HG03575 (cell line): ENCODE data around the gene TAPBPL.
"Not testable (repeated sequence)": the region's sequence is repeated elsewhere in the genome, so short reads cannot be mapped to it uniquely, and the experiment has no call there.

ENCODE experiments used
- ATAC-seq: cut with Tn5 transposase; IDR thresholded peaks from one replicate; pipeline ENCODE4 v1.9.1; 2021; ENCODE audit not compliant: unreplicated experiment, insufficient number of reproducible peaks, low FRiP score; ENCODE audit errors: extremely low read depth

TAPBPL gene

DNA sequence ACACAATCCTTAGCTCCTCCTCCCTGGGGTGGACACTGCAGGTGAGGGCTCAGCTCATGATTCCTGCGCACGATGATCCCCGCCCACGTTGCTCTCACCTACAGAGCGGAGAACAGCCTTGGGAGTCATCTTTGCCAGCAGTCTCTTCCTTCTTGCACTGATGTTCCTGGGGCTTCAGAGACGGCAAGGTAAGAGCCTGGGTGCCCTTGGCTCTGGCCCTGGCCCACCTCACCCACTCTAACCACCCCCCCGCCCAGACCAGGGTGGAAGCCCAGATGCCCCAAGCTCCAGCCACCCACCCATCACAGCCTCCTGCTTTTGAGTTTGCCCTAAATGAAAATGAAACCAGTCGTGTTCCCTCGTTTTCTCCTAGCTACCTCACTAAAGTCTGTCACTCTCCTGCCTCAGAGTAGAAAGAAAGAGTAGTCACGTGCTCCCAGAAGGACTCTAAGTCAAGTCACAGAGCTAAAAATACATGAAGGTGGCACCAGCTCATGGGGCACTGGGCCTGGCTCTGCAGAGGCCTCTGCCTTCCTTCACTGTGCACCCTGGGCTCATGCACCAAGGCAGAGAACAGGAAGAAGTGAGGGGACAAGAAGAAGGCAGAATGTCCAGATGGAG lies 9.0 kb downstream of the TAPBPL start:
- no peak for ATAC-seq

DNA sequence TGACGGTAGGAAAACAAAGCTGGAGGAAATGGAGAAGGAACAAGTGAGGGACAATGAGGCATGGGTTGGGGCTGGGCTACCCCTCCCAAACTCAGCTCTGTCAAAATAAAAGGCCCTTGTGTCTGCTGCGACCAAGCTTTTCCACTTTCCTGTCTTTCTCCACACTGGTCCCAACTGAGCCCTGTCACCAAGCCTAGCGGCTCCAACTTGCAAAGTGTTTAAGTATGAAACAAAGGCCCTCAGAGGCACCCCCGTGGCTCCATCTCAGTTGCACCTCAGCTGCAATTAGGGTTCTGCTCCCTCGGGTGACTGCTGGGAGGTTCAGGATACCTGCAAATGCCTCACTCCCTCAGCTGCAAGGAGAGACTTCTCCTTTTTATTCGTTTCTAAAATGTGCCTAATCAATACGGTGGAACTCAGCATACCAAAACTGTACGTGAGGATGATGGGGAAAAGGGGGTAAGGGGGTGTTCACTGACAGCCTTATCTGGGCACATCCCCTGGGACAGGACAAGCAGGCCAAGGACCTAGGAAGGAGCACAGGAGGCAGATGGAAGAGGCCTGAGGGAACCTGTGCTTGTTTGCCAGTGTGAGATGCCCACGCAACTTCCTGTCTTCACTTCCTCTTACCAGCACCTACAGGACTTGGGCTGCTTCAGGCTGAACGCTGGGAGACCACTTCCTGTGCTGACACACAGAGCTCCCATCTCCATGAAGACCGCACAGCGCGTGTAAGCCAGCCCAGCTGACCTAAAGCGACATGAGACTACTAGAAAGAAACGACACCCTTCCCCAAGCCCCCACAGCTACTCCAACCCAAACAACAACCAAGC lies 9.8 kb downstream of the TAPBPL start:
- no peak for ATAC-seq

DNA sequence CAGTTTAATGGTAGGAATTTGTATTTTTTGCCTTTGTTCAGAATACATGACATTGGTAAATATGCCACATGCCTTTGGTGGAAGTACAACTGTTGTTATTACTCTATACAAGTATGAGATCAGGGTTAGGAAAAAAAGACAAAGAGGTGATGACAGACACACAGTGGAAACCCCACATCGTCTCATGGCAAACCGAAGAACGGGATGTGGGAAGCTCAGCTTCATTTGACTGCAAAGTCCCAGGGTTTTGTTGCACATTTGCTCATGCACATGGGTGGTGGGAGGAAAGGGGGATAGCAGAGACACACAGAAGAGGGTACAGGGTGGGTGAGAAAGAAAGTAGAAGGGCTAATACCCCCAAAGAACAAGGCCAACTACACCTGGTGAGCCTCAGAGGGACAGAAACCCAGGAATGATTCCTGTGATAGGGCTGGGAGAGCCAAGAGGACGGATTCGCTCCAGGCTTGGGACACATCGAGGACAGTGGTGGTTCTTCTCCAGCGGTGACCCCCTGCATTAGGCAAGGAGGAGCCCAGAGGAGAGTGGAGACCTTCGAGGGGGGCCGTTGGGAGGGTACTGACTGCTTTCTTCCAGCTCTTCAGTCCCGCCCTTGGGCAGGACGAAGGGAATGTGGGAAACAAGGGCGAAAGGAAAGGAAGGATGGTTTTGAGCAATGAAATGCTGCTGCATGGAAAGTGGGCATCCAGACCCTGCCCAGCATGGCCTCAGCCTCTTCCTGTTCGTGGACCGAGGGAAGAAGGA lies 10.6 kb downstream of the TAPBPL start:
- ATAC-seq: no peak

DNA sequence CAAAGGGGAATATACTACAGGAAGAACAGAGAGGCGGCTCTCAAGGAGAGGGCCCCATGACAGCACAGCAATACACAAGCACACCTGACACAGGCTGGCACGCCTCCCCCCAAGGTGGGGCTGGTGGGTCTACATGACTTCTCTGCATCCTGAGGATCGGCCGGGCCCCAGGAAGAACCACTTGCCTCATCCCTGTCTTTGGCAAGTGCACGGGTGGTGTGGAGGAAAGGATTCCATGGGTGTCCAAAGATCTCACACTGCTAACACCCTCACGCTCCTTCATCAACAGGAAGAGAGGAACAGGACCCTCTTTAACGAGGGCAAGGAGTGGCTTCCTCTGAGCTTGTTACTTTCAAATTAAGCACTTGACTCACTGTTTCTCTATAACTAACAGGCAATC lies 11.4 kb downstream of the TAPBPL start:
- ATAC-seq: no peak

DNA sequence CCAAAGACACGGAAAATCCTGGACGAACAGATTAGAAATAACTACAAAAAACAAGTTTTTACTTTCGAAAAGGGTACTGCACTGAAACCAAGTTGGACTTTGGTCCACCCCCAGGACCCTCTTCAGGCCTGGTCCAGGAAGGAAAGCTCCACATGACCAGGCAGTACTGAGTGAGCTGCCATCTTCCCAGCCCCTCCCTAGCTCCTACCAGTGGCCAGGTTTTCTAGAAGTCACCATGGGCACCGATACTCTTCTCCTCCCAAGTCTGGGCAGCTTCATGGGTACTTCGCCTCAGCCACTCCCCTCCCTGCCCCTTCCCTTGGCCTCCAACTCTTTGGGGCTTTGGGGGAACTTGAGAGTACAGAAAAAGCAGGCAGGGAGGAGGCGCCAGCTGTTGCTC lies 12.0 kb downstream of the TAPBPL start:
- ATAC-seq: no peak

DNA sequence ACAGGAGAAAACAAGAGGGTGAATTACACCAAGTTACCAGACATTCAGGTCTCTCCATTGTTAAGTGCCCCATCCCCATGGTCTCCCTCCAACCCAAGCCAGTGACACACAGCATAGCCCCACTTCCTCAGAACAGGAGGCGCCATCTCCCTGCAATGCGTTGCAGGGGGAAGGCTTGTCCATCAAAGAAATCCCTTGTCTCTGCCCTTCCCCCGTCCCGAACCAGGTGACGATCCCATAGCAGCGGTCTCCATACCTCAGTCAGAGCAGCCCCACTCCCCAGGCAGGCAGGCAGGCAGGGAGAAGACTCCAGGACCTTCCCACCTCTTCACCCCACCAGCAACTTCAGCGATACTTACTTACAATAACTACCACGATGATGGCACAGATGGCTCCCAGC lies 12.7 kb downstream of the TAPBPL start:
- ATAC-seq: no peak

DNA sequence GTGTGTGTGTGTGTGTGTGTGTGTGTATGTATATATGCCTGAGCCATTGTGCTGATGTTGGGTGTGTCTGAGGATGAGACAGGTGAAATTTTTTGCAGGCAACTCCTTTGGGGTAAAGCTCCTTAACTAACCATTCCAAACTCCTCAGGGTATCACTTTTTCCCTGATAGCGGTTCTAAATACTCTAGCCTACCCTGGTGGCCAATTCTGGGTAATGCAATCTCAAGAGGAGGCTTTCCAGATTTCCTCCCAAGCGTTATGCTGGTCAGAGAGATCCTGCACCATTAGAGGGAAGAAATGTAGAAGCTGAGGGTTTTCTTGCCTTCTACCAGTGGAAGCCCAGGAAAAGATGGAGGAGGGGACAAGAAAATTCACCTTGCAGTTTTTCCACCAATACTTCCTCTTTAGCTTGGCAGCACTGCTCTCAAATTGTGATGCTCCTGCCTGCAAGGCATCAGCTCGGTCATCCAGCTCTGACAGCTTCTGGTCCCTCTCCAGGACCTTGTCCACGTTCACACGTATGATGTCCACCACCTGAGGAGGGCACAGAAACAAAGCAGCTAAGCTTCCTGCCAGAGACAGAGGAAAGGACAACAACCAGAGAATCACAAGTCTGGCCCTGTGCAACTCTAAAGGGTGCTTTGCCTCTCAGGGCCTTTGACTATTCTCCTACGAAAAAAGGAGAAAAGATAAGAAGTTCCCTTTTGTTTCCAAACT lies 13.8 kb downstream of the TAPBPL start:
- no peak for ATAC-seq

DNA sequence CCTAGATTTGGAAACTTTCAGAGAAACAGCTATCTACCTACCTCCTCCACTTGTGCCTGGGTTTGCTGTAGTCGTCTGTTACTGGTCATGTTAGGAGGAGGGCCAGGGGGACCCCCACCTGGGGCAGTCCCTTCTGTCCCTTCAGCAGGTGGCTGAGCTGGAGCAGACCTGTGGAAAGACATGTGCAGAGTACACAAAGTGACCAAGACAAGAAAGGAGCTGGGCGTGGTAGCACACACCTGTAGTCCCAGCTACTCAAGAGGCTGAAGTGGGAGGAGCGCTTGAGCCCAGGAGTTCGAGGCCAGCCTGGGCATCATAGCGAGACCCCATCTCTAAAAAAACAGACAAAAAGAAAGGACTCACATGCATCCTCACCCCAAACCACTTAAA lies 14.3 kb downstream of the TAPBPL start:
- ATAC-seq: no peak

DNA sequence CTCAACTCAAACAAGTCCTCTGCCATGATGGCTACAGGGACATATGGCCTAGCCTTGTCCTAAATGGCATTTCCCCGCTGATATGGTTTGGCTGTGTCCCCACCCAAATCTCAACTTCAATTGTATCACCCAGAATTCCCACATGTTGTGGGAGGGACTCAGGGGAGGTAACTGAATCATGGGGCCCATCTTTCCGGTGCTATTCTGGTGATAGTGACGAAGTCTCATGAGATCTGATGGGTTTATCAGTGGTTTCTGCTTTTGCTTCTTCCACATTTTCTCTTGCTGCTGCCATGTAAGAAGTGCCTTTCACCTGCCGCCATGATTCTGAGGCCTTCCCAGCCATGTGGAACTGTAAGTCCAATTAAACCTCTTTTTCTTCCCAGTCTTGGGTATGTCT lies 14.9 kb downstream of the TAPBPL start:
- ATAC-seq: not testable (repeated sequence)

DNA sequence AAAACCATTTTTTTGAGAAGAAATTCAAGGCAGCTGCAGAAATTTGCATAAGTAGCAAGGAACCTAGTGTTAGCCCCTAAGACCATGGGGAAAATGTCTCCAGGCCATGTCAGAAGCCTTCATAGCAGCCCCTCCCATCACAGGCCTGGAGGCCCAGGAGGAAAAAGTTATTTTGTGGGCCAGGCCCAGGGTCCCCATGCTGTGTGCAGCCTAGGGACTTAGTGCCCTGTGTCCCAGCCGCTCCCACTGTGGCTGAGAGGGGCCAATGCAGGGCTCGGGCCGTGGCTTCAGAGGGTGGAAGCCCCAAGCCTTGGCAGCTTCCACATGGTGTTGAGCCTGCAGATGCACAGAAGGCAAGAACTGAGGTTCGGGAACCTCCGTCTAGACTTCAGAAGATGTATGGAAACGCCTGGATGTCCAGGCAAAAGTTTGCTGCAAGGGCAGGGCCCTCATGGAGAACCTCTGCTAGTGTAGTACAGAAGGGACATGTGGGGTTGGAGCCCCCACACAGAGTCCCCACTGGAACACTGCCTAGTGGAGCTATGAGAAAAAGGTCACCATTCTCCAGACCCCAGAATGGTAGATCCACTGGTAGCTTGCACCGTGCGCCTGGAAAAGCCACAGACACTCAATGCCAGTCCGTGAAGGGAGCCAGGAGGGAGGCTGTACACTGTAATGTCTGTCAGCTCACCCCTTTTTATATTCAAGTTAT lies 15.9 kb downstream of the TAPBPL start:
- not testable (repeated sequence) for ATAC-seq

DNA sequence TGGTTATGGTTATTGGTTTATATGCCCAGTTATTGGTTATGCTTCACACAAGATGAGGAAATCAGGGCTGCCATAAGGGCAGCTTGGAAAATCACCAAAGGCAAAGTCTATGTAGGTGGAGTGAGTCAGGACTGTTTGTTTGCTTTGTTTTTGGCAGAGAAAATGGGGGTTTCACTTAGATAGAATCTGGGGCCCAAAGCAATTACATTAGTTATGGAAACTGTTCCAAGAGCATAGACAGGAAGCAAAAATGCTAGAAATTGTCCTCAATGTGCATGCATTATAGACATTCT lies 16.4 kb downstream of the TAPBPL start:
- no peak for ATAC-seq

DNA sequence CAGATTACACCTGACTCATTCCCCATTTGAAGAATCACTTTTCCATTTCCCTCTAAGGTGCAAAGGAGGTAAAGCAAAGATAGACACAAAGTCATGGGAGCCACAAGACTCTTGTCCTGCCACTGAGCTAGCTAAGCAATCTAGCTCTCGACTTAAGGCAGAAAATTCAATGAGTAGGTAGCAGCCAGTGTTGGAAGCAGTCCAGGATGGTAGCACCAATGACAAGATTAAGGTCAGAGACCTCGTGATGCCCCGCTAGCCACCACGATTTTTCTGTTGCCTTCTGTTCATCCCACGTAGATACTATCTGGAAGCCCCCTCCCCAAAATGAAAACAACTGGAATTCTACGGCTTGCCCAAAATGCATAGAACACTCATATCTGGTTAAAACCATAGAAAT lies 17.2 kb downstream of the TAPBPL start:
- no peak for ATAC-seq

DNA sequence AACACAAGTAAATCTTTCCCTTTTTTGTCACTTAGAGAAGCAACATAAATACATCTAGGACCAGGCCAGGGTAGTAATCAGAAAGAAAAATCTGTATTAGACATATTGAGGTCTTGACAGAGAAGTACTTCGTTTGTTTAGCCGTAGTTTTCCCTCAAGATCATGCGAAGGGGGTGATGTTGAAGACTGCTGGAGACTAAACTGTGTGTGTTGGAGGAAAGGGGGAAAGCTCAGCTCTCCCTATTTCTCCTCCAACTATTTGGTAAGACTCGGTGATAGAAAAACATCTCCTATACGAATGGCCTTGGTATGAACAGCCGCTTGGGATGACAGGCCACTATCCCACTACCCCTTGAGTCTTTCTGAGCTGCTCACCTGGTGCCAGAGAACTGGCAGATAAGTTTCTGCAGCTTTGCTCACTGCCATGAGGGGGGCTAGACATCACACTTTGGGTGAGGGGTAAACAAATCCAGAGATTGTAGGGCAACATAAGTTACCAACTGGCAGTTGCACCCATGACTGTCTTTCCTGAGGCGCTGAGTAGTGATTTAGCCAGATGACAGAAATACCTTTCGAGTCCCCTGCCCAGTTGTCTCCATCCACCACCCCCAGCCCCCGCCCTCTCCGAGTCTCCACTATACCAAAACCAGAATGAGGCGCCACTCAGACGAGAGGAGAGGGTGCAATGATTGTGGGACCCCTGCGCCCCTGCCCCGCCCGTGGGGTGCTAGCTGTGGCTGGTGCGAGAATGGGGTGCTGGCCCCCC lies 17.9 kb downstream of the TAPBPL start:
- ATAC-seq: no peak

DNA sequence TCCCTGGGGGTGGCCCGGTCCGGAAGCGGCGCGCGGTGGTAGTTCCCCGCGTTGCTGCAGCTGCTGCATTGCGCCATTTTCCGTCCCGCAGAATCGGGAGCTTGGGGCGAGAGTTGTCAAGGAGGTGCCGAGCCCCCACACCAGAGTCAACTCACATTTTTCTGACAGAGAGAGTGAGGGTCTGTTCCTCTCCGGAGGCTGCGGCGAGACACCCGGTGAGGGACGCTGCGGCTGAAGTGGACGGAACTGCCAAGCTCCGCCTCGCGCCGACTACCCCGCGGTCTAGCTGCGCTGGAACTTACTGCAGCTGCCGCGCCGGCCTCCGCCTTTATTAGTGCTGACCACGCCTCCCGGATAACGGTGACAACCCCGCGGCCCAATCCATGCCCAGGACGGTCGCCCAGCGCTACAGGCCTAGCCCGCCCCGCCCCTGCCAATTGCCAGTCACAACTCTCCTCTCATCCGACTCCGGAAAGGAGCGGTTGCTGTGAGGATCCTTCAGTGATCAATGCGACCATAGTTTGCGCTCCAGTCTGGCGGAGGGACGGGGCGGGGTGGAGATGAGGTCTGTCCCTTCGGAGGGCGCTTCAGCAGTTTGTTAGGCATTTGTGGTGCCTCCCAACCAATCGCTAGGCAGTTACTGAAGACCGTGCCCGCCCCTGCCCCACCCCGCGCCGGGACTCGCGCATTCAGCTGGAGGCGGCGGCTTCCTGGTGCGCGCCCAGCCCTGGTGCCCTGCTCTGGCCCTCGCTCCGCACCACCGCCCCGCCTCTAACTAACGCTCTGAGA lies 18.7 kb downstream of the TAPBPL start, which contains the start of gene VAMP1:
Gene VAMP1, minus strand, starts transcription at position 303 of the 789 bp plus-strand sequence. Its CDS starts 146 bp downstream, at position 157.
- peak; percentile 49 for ATAC-seq

DNA sequence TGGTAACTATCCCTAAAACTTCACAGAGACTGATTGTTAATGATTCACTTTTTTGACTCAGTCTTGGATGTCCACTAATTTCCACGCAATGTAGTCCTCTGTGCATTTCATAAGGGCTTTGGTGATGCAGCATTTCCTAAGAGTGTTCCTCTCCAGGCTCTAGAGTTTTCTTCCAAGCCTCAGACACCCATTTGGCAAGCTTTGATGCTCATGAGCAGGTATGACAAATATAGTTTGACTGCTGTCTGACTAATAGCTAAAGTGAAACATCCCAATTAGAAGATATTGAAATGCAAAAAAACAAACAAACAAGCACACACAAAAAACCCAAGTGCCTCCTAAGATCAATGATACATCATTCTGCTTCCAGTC lies 20.1 kb downstream of the TAPBPL start:
- ATAC-seq: no peak

DNA sequence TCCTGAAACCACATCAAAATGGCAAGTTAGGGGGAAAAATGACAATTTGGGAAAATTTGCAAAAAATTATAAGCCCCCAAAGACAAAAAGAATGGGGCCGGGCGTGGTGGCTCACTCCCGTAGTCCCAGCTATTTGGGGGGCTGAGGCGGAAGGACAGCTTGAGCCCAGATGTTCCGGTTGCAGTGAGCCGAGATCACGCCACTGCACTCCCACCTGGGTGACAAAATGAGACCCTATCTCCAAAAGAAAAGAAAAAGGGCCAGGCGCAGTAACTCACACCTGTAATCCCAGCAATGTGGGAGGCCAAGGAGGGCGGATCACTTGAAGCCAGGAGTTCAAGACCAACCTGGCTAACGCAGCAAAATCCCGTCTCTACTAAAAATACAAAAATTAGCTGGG lies 20.6 kb downstream of the TAPBPL start:
- no peak for ATAC-seq

DNA sequence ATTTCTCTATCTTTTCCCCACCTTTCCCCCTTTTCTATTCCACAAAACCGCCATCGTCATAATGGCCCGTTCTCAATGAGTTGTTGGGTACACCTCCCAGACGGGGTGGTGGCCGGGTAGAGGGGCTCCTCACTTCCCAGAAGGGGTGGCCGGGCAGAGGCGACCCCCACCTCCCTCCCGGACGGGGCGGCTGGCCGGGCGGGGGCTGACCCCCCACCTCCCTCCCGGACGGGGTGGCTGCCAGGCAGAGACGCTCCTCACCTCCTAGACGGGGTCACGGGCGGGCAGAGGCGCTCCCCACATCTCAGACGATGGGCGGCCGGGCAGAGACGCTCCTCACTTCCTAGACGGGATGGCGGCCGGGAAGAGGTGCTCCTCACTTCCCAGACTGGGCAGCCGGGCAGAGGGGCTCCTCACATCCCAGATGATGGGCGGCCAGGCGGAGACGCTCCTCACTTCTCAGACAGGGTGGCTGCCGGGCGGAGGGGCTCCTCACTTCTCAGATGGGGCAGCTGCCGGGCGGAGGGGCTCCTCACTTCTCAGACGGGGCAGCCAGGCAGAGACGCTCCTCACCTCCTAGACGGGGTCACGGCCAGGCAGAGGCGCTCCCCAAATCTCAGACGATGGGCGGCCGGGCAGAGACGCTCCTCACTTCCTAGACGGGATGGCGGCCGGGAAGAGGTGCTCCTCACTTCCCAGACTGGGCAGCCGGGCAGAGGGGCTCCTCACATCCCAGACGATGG lies 23.6 kb downstream of the TAPBPL start:
- ATAC-seq: not testable (repeated sequence)
